NB4 (cell line): ENCODE data around the gene PRDM4.

Experiments
- CTCF ChIP-seq: IDR thresholded peaks from one replicate; pipeline ENCODE4 v1.5.1; 2012; ENCODE audit warnings: low read depth, low read length
- POLR2A ChIP-seq: IDR thresholded peaks from 2 replicates; pipeline ENCODE4 v1.6.1; 2011; ENCODE audit warnings: mild to moderate bottlenecking; ENCODE audit not compliant: insufficient read length; ENCODE audit errors: extremely low read depth

GRCh38 chr12:107778383-107779025, 17.6 kb upstream of the PRDM4 start:
- TF ChIP-seq POLR2A (no peak), CTCF (no peak)
